HepG2 (cell line): ENCODE measurements around the gene CCM2. TPM values are rescaled to one million over a fixed set of nuclear protein-coding genes. Genes with fewer than 3 reads are reported as not detected.

ENCODE experiments used
- ATAC-seq: fragments of 200-7000 bp; cut with Tn5 transposase; 3 replicates; pipeline ENCODE4 v1.9.1; 2020; ENCODE audit warnings: mild to moderate bottlenecking, moderate library complexity
- BruUV-seq: library from RNA; stranded (reverse); fragments of 400-500 nt; replicated peaks from 2 replicates; lab custom pipeline; 2021; lab: Mats Ljungman, UMichigan
- CTCF ChIA-PET: fragments of 300-600 bp; formaldehyde crosslinking; extraction: SDS; loops from one replicate; lab custom pipeline; 2021; ENCODE audit warnings: low total read pairs, inconsistent platforms, low intra/inter-chr PET ratio; lab: Yijun Ruan, JAX
- POLR2A ChIA-PET: fragments of 350-600 bp; sonication (Branson Sonifier 250); formaldehyde crosslinking; loops from one replicate; lab custom pipeline; 2020; ENCODE audit warnings: antibody characterized with exemption, inconsistent platforms; lab: Yijun Ruan, JAX
- DNase-seq: peaks from one replicate; pipeline ENCODE4 v3.0.0-alpha.2; 2015; ENCODE audit warnings: low spot score
- FAIRE-seq: peaks from 3 replicates; lab custom pipeline; 2011; peaks lifted over from hg19 to GRCh38; lab: Jason Lieb, UNC
- H2AFZ ChIP-seq: one replicate; pipeline ENCODE4 v1.6.1; 2011; ENCODE audit warnings: low read length, inconsistent platforms
- H3K27ac ChIP-seq: fragments of 300-600 bp; 3 replicates; pipeline ENCODE4 v1.8.0; 2011; ENCODE audit warnings: mixed run types, mild to moderate bottlenecking, mixed read lengths, low read length, inconsistent platforms; ENCODE audit not compliant: insufficient read depth; ENCODE audit errors: extremely low read length
- H3K27me3 ChIP-seq, 2 experiments: fragments of 200-600 bp in 1 of 2; 2 replicates in 1 of 2; 3 replicates in 1 of 2; pipeline versions ENCODE4 v1.6.0 to v1.8.0; 2011; ENCODE audit warnings: low read length in 2 of 2, mild to moderate bottlenecking in 2 of 2, moderate library complexity in 2 of 2, inconsistent platforms in 1 of 2; ENCODE audit not compliant: insufficient read depth in 2 of 2, control insufficient read depth in 1 of 2
- H3K36me3 ChIP-seq, 2 experiments: fragments of 200-600 bp in 1 of 2; replicated peaks in 1 of 2; 2 replicates in 1 of 2; 3 replicates in 1 of 2; pipeline versions ENCODE4 v1.5.1 to v1.8.0; 2011; ENCODE audit warnings: low read length in 2 of 2, inconsistent platforms in 1 of 2; ENCODE audit not compliant: insufficient read depth in 2 of 2, control insufficient read depth in 1 of 2
- H3K4me1 ChIP-seq: 2 replicates; pipeline ENCODE4 v1.5.1; 2012; ENCODE audit warnings: low read length, inconsistent platforms; ENCODE audit not compliant: insufficient read depth
- H3K4me2 ChIP-seq: 2 replicates; pipeline ENCODE4 v1.6.0; 2011; ENCODE audit warnings: low read depth, low read length, inconsistent platforms
- H3K4me3 ChIP-seq, 3 experiments: fragments of 200-600 bp in 1 of 3; sonication (generic), shearing (Covaris generic) in 1 of 3; replicated peaks in 1 of 3; 2 replicates each; pipeline ENCODE4 v1.5.1; 2011 to 2016; ENCODE audit warnings: low read length in 3 of 3, inconsistent platforms in 2 of 3, low read depth in 2 of 3, mild to moderate bottlenecking in 2 of 3, control low read depth in 1 of 3, mixed read lengths in 1 of 3; ENCODE audit not compliant: insufficient read depth in 1 of 3
- H3K79me2 ChIP-seq: one replicate; pipeline ENCODE4 v1.6.1; 2011; ENCODE audit warnings: low read length, inconsistent platforms; ENCODE audit not compliant: insufficient read depth
- H3K9ac ChIP-seq: 2 replicates; pipeline ENCODE4 v1.6.0; 2011; ENCODE audit warnings: mild to moderate bottlenecking, low read depth, low read length, inconsistent platforms; ENCODE audit not compliant: insufficient read depth
- H3K9me3 ChIP-seq: 2 replicates; pipeline ENCODE4 v1.5.1; 2012; ENCODE audit warnings: mild to moderate bottlenecking, low read length
- H4K20me1 ChIP-seq: 2 replicates; pipeline ENCODE4 v1.6.0; 2011; ENCODE audit warnings: inconsistent platforms, mild to moderate bottlenecking, low read length, moderate library complexity; ENCODE audit not compliant: insufficient read depth
- KLF13 ChIP-seq: sonication (generic); formaldehyde crosslinking; IDR thresholded peaks from 2 replicates; pipeline ENCODE4 v1.4.0; 2020; ENCODE audit warnings: mild to moderate bottlenecking, missing genetic modification reagents
- NFE2L2 ChIP-seq: fragments of 150-350 bp; IDR thresholded peaks from 2 replicates; pipeline ENCODE4 v1.6.1; 2014; ENCODE audit warnings: low read length
- PHF5A ChIP-seq: IDR thresholded peaks from one replicate; pipeline ENCODE4 v1.6.1; 2018; ENCODE audit warnings: low read depth, missing genetic modification reagents; ENCODE audit not compliant: unreplicated experiment
- SP5 ChIP-seq: IDR thresholded peaks from 2 replicates; pipeline ENCODE4 v1.6.1; 2016; ENCODE audit warnings: low read depth, borderline replicate concordance
- ZNF136 ChIP-seq: sonication (generic); formaldehyde crosslinking; IDR thresholded peaks from 2 replicates; pipeline ENCODE4 v1.8.1; 2022; ENCODE audit warnings: low read depth, mild to moderate bottlenecking, moderate library complexity, missing genetic modification reagents
- ZNF207 ChIP-seq: fragments of 450-650 bp; IDR thresholded peaks from 2 replicates; pipeline ENCODE4 v1.6.1; 2016; ENCODE audit warnings: antibody characterized with exemption, borderline replicate concordance
- ZNF768 ChIP-seq: sonication (generic); formaldehyde crosslinking; IDR thresholded peaks from 2 replicates; pipeline ENCODE4 v1.4.0; 2020; ENCODE audit warnings: missing genetic modification reagents
- WGBS: methylation state at CpG from one replicate; pipeline ENCODE4 v1.1.6; 2017; ENCODE audit warnings: low lambda C conversion rate; 5-methylcytosine and 5-hydroxymethylcytosine counted together
- in situ Hi-C: cut with HindIII; loops from 2 replicates; pipeline ENCODE4 v1.10.0; 2017; ENCODE audit warnings: low pct_unique_long_range_greater_than_20kb; ENCODE audit not compliant: extremely low pct_ligation_motif_present
- intact Hi-C: fragments of 100-400 bp; cut with micrococcal nuclease; formaldehyde crosslinking; loops from one replicate; pipeline ENCODE4 v1.10.0; 2022; ENCODE audit not compliant: unreplicated experiment
- polyA plus RNA-seq, 8 experiments: library from polyadenylated mRNA; depleted of rRNA in 3 of 8; stranded (reverse) in 7 of 8; unstranded in 1 of 8; fragments of >200 nt; fragmentation: Illumina TruSeq in 4 of 8; extraction: Trizol in 4 of 8; gene quantifications; 2 replicates each; pipeline versions ENCODE4 v1.2.1 to v1.2.3, GENCODE V29; 2011 to 2016; ENCODE audit warnings: low read depth in 4 of 8, missing spikeins in 1 of 8, mixed read lengths in 1 of 8; ENCODE audit not compliant: insufficient read depth in 1 of 8
- total RNA-seq, 5 experiments: library from RNA; depleted of rRNA; stranded (reverse); fragments of >200 nt; fragmentation: Illumina TruSeq; extraction: Trizol; gene quantifications; 2 replicates each; pipeline ENCODE4 v1.2.3, GENCODE V29; 2016; ENCODE audit warnings: low read depth in 1 of 5
- TF ChIP-seq, protein P1 (sequence below), 2 experiments: sonication (generic) in 1 of 2; formaldehyde crosslinking in 1 of 2; IDR thresholded peaks; 2 replicates each; pipeline versions ENCODE4 v1.5.1 to v1.6.1; 2011 to 2020; ENCODE audit warnings: borderline replicate concordance in 1 of 2, low read depth in 1 of 2, low read length in 1 of 2, mild to moderate bottlenecking in 1 of 2, missing genetic modification reagents in 1 of 2, moderate library complexity in 1 of 2
- TF ChIP-seq, protein P2 (sequence below): sonication (generic); formaldehyde crosslinking; IDR thresholded peaks from 2 replicates; pipeline ENCODE4 v1.4.0; 2020; ENCODE audit warnings: mild to moderate bottlenecking, missing genetic modification reagents
- TF ChIP-seq, protein P3 (sequence below): sonication (generic); formaldehyde crosslinking; IDR thresholded peaks from 2 replicates; pipeline ENCODE4 v1.5.1; 2020; ENCODE audit warnings: missing genetic modification reagents, mild to moderate bottlenecking, borderline replicate concordance
- TF ChIP-seq, protein P4 (sequence below): sonication (generic); formaldehyde crosslinking; IDR thresholded peaks from 2 replicates; pipeline ENCODE4 v1.4.0; 2020; ENCODE audit warnings: missing genetic modification reagents, mild to moderate bottlenecking, borderline replicate concordance

CCM2 gene
- total and polyA plus RNA-seq, 2 of the 13 experiments (the other 11 are each of a cell fraction or from before 2014, with no cell fraction given), result 13.7 to 15.8 TPM

DNA sequence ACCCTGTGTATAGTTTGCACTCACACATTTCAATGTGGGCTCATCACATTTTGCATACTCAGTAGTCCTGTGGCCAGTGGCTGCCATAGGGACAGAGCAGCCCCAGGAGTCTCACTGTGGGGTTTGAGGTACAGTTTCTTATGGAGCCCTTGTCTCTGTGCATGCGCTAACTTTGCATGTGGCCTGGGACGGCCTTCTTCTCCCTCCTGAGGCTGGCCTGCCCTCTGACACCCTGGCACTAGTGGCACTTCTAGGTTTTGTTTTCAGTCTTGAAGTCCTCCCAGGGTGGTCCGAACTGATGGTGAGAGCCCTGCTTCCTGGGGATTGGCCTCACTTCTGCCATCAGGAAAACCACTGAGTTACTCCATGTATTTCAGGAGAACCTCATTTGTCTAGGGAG is 67.6 kb downstream of the CCM2 start:
- no peak overlapping the region for H3K27ac ChIP-seq
- H4K20me1 ChIP-seq, result no peaks in the 10 kb centered on the region
- H3K36me3 ChIP-seq, result peaks cover 5 to 31% of the 10 kb centered on the region in 2 experiments
- no TSS peak for BruUV-seq
- in situ Hi-C loops (no loop called here), intact Hi-C loops (no loop called here)
- no peaks in the 10 kb centered on the region for H3K79me2 ChIP-seq
- FAIRE-seq (no peak), DNase-seq (no peak), ATAC-seq (no peak)
- 100% methylated on average over 2 of the region's 3 CpGs for WGBS
- ChIA-PET POLR2A (no interaction called here), CTCF (no interaction called here)
- no peak overlapping the region for H3K4me2 ChIP-seq
- no peaks in the 10 kb centered on the region for H3K27me3 ChIP-seq
- H3K4me3 ChIP-seq, result no peak overlapping the region
- no peaks in the 10 kb centered on the region for H3K4me1 ChIP-seq
- no peak overlapping the region for H3K9ac ChIP-seq
- no peak overlapping the region for H2AFZ ChIP-seq
- no peaks in the 10 kb centered on the region for H3K9me3 ChIP-seq
- TF ChIP-seq, protein P1, sequence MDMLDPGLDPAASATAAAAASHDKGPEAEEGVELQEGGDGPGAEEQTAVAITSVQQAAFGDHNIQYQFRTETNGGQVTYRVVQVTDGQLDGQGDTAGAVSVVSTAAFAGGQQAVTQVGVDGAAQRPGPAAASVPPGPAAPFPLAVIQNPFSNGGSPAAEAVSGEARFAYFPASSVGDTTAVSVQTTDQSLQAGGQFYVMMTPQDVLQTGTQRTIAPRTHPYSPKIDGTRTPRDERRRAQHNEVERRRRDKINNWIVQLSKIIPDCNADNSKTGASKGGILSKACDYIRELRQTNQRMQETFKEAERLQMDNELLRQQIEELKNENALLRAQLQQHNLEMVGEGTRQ (IDR thresholded peaks at IDR 0.05; ENCODE audit: low read depth, low read length), result no peak
- TF ChIP-seq, protein P1 (CRISPR knock-in tag; IDR thresholded peaks at IDR 0.05; ENCODE audit: borderline replicate concordance), result no peak
- TF ChIP-seq PHF5A (CRISPR knock-in tag) (no peak), ZNF207 (no peak), KLF13 (CRISPR knock-in tag) (no peak), NFE2L2 (no peak), ZNF136 (CRISPR knock-in tag) (no peak), SP5 (no peak), ZNF768 (no peak)
- TF ChIP-seq, protein P2, sequence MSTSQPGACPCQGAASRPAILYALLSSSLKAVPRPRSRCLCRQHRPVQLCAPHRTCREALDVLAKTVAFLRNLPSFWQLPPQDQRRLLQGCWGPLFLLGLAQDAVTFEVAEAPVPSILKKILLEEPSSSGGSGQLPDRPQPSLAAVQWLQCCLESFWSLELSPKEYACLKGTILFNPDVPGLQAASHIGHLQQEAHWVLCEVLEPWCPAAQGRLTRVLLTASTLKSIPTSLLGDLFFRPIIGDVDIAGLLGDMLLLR (CRISPR knock-in tag), result no peak
- TF ChIP-seq, protein P3, sequence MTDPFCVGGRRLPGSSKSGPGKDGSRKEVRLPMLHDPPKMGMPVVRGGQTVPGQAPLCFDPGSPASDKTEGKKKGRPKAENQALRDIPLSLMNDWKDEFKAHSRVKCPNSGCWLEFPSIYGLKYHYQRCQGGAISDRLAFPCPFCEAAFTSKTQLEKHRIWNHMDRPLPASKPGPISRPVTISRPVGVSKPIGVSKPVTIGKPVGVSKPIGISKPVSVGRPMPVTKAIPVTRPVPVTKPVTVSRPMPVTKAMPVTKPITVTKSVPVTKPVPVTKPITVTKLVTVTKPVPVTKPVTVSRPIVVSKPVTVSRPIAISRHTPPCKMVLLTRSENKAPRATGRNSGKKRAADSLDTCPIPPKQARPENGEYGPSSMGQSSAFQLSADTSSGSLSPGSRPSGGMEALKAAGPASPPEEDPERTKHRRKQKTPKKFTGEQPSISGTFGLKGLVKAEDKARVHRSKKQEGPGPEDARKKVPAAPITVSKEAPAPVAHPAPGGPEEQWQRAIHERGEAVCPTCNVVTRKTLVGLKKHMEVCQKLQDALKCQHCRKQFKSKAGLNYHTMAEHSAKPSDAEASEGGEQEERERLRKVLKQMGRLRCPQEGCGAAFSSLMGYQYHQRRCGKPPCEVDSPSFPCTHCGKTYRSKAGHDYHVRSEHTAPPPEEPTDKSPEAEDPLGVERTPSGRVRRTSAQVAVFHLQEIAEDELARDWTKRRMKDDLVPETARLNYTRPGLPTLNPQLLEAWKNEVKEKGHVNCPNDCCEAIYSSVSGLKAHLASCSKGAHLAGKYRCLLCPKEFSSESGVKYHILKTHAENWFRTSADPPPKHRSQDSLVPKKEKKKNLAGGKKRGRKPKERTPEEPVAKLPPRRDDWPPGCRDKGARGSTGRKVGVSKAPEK, result no peak
- TF ChIP-seq, protein P4, sequence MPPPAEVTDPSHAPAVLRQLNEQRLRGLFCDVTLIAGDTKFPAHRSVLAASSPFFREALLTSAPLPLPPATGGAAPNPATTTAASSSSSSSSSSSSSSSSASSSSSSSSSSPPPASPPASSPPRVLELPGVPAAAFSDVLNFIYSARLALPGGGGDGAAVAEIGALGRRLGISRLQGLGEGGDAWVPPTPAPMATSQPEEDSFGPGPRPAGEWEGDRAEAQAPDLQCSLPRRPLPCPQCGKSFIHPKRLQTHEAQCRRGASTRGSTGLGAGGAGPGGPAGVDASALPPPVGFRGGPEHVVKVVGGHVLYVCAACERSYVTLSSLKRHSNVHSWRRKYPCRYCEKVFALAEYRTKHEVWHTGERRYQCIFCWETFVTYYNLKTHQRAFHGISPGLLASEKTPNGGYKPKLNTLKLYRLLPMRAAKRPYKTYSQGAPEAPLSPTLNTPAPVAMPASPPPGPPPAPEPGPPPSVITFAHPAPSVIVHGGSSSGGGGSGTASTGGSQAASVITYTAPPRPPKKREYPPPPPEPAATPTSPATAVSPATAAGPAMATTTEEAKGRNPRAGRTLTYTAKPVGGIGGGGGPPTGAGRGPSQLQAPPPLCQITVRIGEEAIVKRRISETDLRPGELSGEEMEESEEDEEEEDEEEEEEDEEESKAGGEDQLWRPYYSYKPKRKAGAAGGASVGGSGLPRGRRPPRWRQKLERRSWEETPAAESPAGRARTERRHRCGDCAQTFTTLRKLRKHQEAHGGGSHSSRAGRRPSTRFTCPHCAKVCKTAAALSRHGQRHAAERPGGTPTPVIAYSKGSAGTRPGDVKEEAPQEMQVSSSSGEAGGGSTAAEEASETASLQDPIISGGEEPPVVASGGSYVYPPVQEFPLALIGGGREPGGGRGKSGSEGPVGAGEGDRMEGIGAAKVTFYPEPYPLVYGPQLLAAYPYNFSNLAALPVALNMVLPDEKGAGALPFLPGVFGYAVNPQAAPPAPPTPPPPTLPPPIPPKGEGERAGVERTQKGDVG (CRISPR knock-in tag), result no peak
